GM19438 (cell line): ENCODE results near the gene DSCAM.
"Not testable (repeated sequence)": the region's sequence is repeated elsewhere in the genome, so short reads cannot be mapped to it uniquely, and the experiment has no call there.

Experiments
- ATAC-seq: cut with Tn5 transposase; IDR thresholded peaks from one replicate; pipeline ENCODE4 v1.9.1; 2021; ENCODE audit warnings: low read depth; ENCODE audit not compliant: unreplicated experiment

DSCAM gene

DNA sequence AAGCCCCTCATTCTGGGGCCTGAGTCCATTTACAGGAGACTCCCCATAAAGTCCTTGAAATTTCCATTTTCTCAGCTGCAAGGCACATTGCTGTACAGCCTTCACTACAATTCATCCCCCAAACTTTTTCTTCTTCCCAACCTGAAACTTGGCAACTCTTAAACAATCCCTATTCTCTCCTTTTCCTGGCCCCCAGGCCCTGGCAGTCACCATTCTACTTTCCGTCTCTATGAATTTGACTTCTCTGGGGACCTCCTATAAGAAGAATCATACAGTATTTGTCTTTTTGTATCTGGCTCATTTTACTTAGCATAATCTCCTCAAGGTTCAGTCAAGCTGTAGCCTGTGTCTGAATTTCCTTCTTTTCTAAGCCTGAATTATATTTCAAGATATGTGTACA lies 646.8 kb downstream of the DSCAM start:
- ATAC-seq: no peak

DNA sequence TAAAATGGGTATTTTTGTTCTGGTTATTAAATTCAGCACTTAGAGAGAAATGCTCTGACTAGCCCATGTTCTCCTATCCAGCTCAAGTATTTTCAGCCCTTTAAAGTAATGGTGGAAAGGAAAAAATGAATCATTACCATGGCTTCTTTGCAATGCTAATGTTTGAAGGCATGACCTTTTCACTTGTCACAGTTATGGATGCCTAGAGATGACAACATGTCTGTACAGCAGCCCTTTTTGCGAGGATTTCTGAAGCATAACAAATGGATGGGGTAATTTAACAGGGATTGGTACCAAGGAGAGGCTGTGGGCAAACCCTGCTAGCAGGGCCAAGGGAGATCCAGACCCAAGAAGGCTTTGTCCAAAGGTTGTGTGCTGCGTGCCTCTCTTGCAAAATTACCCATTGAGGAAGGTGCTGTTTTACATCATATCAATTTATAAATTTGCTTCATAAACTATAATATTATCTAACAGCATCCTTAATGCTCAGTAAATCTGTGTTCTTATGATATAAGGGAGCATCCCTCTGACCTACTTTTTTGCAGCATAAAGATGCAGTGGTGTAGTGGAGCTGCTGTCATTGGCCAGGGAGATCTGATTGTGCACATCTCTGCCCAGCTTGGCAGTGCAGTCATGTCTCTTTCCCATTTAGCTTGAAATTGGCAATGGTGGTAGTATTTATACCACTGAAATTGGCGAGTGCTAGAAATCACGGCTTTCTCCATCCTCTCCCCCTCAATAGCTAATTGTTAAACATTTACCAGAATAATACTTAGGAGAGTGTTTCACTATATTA lies 652.6 kb downstream of the DSCAM start:
- ATAC-seq: no peak

DNA sequence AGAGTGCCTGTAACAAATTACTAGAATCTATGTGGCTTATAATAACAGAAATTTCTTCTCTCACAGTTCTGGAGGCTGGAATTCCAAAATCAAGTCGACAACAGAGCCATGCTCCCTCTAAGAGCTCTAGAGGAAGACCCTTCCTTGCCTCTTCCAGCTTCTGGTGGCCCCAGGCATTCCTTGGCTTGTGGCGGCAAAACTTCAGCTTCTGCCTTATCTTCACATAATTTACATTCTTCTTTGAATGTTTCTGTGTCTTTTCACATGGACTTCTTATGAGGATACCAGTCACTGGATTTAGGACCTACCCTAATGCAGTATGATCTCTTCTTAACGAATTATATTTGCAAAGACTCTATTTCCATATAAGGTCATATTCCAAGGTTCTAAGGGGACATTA lies 655.3 kb downstream of the DSCAM start:
- no peak for ATAC-seq

DNA sequence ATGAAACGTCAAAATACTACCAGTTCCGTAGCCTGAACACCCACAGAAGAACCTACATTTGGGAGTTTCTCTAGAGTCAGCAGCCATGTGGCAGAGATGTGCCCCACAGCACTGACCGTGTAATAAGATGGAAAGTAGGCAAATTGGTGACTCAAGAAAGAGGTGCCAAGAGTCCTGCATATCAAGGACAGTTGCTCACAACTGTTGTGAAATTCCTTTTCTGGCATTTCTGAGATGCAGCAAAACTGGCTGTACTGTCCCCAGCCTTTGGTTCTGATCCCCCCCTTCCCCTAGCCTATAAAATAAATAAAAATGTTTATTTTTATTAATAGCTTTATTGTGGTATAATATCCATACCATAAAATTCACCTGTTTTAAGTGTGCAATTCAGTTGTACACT lies 655.8 kb downstream of the DSCAM start:
- ATAC-seq: no peak

DNA sequence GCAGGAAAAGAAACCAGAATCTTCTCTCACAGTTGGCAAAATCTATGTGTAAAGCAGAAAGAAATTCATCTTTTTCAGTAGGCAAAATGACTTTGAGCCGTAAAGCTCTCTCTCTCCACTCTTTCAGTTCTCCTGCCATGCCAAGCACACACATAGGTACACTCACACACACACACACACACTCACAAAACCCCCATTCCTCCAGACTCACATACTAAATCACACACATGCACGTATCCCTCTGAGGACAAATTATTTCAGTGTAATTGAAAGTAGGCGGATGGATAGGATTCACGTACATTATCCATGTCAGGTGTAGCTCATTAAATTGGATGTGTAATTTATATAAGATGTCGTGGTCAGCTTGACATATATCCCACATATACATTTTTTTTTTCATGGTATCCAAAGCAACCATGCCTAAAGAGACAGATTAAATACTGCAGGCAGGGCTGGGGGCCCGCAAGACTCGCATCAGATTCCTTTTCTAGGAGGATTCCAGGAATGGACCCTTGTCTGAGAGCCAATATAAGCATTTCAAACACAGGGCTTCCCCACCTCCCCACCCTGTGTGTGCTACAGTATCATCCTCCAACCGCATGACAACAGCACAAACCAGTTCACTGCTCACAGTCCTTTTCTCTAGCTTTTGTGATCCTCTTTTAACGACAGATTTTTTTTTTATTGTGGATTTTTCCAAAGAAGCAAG lies 658.9 kb downstream of the DSCAM start:
- ATAC-seq: no peak

DNA sequence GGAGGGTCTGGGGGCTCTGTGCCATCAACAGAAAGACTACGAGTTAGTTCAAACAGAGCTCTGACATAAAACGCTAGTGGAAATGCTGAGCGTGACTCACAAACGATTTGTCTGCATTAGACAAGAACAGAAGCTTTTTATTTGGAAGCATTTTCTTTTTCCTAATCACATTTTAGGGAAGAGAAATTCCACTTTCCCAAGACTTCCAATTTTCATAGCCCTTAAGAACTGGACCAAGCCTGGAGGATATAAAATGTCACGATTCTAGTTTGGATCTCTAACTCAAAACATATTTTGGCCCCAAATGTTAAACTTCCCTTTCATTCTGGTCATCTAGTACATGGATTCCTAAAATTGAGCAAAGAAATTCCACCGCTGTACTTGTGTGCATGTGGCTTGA lies 659.7 kb downstream of the DSCAM start:
- ATAC-seq: no peak

DNA sequence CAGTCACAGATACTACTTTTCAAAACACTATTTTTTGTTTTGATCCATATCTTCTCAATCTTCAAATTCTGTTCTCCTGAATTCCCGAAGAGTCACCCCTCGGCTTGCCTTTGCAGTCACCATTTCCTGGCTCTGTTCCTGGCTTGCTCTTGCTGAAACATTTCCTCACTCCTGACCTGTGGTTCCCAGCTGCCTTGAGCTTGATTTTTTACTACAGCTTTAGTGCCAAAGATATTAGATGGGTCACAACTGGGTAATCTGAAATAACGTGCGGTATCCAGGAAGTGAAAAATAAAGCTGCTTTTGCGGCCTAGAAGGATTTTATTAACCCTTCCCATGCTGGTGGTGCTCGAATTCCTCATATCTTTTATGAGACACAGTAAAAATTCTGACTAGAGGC lies 660.9 kb downstream of the DSCAM start:
- ATAC-seq: no peak

DNA sequence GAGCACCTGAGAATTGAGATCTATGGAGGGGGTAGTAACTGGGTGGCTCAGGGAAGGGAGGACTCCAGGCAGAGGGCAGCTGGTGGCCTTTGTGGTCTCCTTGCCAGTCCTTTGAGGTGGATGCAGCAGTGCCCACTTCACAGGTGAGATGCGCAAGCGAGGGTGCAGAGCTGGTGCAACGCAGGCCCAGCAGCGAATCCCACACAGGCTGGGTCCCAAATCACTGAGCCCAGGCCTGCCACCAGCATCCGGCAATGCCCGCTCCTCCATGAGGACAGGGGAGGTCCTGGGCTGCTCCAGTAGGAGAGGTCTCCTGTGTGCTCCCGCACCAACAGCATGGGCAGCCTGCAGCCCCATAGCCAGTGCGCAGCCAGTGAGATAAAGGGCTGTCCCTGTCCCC lies 661.8 kb downstream of the DSCAM start:
- no peak for ATAC-seq

DNA sequence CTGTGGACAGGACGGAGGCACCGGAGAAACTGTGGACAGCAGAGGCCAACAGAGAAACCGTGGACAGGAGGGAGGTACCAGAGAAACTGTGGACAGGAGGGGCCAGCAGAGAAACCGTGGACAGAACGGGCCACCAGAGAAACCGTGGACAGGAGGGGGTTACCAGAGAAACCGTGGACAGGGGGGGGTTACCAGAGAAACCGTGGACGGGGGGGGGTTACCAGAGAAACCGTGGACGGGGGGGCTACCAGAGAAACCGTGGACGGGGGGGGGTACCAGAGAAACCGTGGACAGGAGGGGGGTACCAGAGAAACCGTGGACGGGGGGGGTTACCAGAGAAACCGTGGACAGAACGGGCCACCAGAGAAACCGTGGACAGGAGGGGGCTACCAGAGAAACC lies 664.5 kb downstream of the DSCAM start:
- not testable (repeated sequence) for ATAC-seq

DNA sequence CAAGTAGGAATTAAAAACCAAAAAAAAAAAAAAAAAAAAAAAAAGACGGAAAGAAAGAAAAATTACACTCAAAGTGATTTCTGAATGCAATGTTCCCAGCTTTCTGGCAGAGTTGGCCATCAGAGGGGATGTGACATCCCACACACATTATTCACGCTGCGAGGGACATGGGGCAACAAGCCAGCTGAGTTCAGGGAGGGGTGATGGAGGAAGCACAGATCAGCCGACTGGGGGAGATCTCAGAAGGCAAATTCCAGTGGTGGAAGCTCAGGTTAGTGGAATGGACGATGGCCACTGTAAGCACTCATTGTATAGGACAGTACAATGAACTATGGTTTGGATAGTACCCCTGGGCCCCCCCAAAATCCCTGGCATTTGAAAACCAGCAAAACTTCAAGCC lies 667.8 kb downstream of the DSCAM start:
- ATAC-seq: no peak

DNA sequence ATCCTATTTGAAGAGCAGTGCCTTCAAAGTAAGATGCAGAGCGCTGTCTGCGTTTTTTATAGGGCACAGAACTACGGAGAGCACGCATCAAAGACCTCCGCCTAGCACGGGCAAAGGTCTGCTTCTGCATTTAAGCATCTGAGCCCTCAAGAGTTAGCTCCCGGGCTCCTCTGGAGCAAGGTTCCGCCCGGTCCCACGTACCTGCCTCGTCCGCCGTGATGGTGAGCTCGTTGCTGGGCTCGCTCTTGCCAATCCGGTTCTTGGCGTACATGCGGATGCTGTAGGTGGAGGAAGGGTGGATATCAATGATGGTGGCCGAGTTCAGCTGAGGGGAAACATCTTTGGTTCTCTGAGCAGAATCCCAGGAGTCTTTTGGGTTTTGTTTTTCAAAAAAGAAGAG lies 668.2 kb downstream of the DSCAM start:
- ATAC-seq: no peak

DNA sequence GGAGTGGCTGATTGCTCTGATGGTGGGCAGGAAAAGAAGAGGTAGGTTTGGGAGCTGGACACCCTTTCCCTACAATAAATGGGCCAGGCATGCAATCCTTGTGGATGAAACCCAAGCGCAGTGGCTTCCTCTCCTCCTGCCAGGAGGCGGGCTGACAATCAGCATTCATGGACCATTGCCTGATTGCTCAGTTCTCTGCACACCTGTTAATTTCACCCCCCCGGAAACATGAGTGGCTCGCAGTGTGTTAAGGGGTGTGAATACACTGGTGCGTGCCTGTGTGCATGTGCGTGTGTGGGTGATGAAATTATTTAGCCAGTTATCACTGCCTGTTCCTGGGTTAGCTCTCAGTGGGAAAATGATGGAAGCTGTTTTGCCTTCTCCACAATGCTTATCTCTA lies 669.0 kb downstream of the DSCAM start:
- no peak for ATAC-seq

DNA sequence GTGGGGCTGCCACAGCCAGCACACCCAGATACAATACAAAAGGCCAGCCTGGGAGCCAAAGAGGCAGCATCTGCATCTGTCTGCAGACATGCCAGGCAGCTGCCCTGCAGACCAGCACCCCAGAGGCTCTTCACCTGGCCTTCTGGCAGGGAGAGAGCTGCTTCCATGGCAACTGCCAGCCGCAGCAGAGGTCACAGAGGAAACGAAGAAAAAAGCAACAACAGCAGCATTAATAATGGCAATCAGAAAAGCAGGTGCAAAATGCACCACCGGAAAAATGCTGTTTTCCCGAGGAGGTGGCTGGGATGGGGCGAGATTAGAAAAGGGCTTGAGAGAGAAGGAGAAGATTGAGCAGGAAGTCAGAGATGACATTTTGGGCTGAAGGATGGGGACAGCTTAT lies 670.2 kb downstream of the DSCAM start:
- no peak for ATAC-seq

DNA sequence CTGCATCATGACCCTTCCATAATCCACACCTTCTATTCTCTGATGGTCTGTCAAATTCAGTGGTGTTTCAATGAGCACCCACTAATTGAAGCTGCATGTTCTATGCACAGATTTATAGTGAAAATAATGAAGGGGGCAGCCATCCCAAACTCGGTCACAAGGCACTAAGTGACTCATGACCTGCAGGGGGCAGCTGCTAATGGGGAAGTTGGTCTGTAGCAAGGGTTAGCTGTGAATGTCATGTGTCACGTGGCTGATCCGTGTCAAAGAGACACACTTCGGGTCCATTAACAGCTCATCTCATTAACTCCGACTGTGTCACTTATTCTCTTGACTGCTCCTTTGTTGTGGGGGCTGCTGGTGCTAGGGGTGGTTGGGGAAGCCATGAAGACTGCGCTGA lies 673.1 kb downstream of the DSCAM start:
- ATAC-seq: no peak

DNA sequence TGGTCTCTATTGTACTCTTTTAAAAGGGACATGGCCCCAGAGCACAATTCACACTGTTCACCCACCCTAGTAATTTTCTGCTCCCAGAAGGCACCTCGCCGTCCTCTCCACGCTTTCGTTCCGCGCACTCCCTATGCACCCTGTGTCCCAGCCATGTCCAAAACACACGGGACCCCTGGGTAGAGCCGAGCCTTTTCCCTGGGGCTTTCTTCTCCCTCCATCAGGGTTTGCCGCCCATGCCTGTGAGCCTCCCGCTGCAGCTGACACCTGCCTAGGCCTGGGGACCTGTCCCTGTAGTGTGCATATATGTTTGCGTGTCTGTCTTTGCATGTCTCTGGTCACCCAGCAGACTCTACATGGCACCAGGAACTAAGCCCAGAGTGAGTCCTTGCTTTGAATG lies 677.0 kb downstream of the DSCAM start:
- no peak for ATAC-seq

DNA sequence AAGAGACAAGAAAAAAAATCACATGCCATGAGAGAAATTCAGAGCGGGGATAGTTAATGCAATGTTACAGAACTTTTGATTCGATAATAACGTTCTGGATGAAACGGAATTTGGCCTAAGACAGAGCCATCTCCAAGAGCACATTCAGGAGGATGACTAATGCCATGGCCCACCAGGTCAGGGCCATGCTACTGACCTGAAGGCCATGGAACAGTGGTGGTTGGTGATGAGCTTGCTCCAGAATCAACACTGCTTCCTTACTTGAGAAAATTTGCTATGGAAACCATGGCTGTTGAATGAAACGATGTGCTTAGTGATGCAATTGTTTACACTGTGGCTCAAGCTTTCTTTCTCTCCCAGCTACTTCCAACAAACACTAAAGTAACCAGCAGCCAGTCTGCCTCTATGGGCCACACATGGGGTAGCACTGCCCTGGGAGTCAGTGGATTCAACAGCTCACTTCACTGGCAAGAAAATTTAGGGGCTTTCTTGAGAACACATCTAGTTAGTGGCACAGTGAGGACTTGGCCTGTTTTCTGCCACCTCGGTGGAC lies 680.6 kb downstream of the DSCAM start:
- no peak for ATAC-seq

DNA sequence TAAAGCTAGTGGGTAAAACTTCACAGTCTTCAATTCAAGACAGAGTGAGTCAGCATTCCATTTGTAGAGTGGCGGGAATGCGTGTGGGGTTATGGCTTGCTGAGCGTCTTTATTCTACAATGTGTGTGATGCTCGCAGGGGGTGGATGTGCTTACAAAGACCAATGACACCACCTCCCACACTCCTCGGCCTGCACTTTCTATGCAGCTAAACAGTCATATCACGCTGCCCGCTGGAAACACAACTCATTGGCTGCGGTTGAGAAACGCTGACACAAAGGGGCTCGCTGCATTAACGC lies 681.2 kb downstream of the DSCAM start:
- ATAC-seq: no peak

DNA sequence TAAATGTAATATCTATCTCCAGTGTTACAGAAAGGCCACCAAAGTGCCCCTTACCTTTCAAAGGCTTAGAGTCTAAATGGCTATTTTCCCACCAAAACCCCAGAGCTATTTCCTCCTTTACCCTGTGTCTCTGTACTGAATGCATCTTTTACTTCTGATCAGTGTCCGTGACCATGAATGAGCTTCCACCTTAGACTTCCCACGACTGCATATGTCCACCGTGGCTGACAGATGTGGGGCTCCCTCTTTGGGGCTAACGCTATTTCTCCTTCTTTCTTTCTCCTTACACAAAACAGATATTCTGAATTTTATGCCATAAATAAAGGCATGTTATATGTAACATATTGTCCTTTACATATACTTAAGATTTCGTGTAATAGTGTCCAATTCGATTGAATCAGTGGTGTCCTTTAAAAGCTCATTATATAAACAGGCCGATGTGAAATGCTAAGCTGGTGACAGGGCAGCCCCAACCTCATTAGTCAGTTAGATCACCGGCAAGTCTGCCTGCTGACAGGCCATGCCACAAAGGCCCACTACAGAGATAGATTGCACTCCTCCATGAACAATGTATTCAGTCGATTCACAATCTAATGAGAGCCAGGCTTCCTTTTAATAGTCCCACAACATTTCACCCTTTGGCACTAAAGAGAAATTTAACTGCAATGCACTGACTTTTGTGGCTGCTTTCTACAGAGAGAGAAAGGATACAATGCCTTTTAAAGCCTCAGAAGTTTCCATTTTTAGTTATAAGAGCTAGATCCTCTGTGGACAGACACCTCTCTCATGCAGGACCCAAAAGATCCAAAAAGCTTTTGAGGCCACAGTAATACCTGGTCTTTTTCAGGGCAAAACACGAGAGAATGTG lies 681.8 kb downstream of the DSCAM start:
- ATAC-seq: no peak

DNA sequence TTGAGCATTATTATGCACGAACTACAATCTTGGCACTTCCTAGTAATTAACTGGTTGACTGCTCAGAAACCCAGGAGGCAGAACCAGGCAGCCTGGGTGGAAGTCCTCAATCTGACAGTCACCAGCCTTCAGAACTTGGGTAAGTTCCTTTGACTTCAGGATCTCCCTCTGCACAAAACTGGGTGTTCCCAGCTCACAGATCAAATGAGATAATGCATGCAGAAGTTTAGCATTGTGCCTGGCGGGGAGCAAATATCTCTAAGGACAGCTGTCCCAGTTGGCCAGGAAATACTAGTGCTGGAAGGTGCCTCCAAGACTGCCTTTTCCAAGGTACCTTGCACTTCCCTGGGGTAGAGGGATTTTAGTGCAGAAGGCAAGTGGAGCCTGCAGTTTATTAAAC lies 684.9 kb downstream of the DSCAM start:
- ATAC-seq: no peak

DNA sequence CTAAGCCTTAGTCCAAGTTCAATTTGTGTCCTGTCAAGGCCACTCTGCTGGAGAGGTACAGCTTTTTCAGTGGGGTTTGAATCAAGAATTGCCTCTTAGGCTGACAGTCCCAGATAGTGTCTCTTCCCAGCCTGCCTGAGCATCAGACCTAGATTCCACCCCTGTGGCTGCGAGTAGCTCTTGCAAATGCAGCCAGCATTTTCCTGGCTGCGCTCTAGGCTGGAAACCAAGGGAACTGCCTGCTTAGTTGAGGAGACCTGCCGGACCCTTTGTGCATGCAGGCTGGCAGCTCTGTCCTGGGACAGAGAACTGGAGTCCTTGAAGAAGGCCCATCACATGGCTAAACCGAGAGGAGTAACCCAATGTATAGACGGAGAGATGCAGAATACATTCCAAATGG lies 686.0 kb downstream of the DSCAM start:
- ATAC-seq: no peak

DNA sequence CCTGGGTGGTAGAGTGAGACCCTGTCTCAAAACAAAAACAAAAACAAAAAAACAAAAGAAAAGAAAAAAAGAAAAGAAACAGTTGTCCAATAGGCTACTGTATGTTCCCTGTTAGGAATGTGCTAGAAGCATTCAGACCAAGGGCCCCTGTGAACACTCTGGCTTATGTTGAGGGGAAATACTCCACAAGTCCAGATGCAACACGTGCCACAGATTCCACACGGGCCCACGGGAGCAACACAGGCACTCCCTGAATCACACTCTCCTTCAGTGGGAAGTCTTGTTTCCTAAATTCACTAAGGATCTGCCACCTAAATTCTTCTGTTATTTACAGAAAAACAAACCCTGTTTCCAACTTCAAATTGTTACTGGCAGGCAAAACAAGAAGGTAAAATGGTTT lies 688.6 kb downstream of the DSCAM start:
- no peak for ATAC-seq
